GM18498 (cell line): ENCODE measurements around the gene AP1B1.

Source experiments
- ATAC-seq: cut with Tn5 transposase; IDR thresholded peaks from one replicate; pipeline ENCODE4 v1.9.1; 2021; ENCODE audit warnings: mild to moderate bottlenecking, moderate library complexity; ENCODE audit not compliant: unreplicated experiment

Gene AP1B1

DNA sequence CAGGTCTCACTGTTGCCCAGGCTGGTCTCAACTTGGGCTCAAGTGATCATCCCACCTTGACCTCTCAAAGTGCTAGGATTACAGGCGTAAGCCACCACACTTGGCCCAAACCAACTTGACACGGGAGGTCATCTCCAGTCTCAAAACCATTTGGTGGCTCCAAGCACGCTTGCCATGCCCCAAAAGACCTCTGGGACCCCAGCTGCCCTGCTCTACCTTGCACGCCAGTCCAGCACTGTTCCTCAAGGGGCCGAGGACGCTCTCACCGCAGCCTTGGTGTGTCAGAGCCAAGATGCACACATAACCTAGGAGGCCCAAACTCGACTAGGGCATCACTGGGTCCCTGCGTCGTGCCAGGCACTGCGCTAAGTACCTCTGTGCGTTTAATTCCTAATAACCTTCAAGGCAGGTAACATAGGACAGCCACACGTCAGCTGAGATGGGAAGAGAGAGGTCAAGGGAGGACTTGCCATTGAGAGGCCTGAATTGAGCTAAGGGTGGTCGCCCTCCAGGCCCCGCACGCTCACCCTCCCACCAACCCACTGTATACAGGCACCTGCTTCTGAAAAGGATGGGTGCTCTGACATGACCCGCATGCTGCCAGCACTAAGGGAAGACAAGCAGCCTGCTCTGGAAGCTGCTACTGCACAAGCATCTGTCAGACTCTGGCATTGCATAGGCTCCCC is 86.5 kb downstream of the AP1B1 start:
- ATAC-seq, result no peak

DNA sequence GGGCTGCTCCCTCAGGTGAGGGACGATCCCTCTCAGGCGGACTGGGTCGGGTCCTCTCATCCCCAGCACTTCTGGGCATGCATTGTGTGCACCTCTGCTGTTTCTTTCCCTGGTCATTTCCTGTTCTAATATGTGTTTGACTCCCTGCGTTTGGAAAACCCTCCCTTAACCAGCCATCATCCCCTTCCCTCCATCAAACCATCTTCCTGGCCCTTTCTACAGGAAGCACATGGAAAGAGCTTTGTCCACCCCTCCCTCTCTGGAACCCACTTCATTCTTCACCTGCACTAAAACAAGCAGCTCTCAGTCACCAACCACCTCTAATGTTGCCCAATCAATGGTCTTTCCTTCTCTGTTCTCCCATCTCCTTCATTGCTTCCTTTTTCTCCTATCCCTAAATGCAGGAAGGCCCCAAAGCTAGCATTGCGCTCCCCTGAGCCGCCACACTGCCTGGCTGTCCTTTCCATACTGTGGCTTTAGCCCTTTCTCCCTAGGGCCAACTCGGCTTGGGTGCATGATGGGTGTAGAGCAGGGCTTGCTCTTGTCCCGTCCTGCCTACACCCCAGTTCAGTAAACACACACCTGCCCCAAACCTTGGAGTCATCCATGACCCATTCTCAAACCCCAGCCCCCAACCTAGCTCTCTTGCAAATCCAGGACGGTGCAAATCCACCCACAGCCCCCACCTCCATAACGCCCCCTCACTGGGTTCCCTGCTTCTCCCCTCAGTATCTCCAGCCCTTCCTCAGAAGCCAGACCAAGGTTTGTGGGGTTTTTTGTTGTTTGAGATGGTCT is 87.4 kb downstream of the AP1B1 start:
- ATAC-seq, result no peak

DNA sequence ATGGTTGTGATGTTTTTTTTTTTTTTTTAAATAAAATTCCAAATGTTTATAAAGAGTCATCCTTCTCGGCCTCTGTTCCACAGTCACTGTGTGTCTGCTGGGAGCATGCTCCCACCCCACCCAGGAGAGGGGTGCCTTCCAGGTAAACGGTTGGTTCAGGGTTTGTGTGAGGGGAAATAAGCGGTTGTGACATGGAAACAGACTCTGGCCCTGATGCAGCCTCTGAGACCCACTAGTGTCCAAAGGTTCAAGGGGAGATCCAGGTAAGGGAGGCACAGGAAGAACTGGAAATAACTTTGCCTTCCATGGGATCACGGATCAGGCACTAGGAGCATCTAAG is 87.9 kb downstream of the AP1B1 start:
- no peak for ATAC-seq

DNA sequence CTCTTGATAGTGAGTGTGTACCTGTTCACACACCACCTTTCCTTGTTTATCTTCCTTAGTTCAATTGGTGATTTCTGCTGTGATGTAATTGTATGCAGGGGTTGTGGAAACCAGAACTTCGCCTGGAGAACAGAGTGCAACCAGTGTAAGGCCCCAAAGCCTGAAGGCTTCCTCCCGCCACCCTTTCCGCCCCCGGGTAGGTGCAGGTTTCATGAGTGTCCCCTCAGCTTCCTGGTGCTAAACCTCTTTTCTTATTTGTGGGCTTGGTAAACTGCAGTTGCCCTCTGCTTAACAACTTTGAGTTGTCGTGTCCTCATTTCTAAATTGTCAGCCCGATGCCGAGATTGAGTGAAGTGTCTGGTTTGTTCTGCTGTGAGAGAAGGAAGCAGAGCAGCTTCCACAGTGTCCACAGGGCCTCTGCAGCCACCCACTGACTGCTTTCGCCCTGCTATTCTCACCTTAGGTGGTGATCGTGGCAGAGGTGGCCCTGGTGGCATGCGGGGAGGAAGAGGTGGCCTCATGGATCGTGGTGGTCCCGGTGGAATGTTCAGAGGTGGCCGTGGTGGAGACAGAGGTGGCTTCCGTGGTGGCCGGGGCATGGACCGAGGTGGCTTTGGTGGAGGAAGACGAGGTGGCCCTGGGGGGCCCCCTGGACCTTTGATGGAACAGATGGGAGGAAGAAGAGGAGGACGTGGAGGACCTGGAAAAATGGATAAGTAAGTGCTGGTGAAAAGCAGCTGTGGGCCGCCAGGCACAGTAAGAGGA is 89.1 kb downstream of the AP1B1 start:
- ATAC-seq, result no peak

DNA sequence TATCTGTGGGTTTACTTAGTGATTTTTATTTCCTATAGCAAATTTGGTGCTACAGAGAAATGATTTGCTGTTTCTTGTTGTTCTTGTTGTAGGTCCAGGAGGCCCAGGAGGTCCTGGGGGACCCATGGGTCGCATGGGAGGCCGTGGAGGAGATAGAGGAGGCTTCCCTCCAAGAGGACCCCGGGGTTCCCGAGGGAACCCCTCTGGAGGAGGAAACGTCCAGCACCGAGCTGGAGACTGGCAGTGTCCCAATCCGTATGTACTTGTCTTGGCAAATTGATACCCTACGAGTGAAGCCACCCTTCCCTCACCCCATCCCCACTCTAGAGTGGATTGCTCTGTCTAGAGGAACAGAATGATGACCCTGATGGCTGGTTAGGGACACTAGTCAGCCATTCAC is 89.7 kb downstream of the AP1B1 start:
- ATAC-seq, result no peak

DNA sequence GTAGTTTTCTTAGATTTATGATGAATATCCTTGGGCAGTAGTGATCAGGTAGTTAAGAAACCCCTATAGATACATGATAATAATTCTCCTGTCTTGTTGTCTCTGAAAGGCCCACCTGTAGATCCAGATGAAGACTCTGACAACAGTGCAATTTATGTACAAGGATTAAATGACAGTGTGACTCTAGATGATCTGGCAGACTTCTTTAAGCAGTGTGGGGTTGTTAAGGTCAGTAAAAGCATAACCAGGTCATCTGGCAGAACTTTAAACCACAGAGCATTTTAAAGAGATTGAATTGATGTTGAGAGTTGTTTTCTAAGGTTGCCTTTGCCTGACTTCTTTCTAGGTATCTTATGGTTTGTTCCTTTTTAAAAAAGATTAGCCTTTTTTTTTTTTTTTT is 96.0 kb downstream of the AP1B1 start:
- no peak for ATAC-seq

DNA sequence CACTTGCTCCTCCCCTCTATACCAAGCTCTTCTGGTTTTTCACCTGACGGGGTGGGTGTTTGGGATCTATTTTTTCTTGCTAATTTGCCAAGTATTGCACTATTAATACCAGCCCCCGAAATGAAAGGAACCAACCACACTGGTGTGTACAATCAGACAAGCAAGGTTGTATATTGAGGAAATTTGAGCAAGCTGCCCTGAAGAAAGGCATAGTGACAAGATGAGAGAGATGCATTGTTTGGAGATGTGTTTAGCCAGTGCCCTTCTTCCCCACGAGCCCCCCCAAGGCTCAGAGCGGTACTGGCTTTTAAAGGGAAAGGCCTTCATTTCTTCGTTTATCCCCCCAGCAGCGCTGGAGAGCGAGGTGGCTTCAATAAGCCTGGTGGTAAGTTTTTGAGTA is 97.2 kb downstream of the AP1B1 start:
- no peak for ATAC-seq

DNA sequence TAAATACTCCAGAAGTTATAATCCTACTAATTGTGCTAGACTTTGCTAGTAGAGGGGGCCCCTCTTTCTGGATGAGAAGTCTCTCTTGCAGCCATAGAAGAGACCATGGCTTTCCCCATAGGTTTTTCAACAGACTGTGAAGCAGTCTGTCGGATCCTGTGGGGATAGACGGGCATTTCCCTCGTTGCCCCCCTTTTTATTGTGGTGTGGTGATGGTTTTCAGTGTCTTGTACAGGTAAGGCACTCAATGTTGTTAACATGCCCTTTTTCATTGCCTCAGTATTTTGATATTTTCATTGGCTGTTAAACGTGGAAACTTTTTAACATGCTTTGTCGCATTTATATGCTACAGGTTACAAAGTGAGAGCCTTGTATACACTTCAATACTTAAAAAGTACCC is 98.3 kb downstream of the AP1B1 start:
- no peak for ATAC-seq

DNA sequence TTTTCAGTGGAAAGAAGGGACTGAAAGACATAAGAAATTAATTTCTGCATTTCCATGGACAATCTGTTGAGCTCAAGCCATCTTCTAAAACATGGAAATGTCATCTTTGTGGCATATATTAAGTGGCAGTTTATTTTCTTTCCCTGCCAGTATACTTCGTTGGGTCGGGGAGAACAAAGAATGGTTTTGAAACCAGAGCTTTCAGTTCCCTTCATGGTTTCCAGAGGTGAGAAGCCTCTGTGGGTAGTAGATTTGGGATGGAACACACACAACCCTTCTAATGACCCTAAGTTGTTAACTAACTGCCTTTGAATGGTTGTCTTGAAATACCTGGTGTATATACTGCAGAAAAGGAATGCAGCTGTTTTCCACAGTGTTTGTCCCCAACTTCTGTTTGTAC is 99.5 kb downstream of the AP1B1 start:
- no peak for ATAC-seq

DNA sequence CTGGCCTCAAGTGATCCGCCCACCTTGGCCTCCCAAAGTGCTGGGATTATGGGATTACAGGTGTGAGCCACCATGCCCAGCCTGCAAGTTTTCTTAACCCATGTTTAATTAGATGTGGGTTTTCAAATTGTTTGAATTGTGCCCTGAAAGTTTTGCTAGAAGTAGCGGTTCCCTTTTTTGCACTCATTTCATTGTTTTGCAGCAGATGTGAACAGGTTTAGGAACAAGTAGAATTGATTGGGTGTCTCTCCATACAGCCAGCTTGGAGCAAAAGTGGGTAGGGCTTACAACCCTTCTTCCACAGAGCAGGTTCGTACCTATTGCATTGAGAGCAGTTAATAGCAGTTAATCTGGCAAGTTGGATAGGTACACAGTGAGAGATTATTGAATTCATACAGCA is 104.2 kb downstream of the AP1B1 start:
- ATAC-seq, result no peak

DNA sequence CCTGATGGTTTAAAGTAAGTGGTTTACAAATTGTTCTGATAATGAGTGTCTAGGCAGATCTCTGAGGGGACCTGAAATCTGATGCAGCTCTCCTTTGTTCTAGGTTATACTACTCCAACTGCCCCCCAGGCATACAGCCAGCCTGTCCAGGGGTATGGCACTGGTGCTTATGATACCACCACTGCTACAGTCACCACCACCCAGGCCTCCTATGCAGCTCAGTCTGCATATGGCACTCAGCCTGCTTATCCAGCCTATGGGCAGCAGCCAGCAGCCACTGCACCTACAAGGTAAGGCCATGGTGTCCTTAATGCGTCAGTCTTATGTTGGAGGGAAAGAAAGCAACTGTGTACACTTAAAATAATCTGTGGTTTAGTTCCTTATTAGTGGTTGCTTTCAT is 110.4 kb downstream of the AP1B1 start:
- no peak for ATAC-seq
